ENCODE results near the gene RBMS1.

DNA sequence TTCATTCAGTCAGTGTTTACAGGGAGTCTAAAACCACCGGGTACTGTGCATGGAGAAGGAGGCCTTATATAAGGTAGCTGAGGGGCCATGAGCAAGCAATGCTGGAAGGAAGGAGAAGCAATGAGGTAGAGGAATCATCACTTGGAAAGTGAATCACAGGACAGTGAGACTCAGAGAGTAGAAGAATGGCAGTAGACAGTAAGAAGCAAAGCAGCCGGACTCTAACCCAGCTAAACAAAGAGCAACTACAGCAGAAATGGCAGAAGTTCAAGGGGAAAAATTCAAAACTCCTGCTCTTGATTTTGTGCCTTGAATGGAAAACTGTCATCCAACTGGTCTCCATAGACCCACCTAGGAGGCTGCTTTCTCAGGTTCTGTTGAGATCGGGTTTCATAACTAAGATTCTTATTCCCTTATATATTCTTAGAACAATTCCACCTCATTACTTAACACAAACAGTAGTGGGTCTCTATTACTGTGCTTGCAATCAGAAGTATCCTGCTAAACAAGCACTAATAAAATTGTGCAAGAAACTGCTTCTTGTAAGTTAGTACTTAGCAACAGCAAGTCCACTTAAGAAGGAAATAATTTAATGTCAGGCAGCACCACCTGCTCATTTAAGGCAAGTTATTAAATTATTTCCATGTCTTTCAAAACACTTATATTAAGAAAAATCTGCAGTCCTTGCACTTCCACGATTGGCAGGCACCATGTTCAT is 68.0 kb downstream of the RBMS1 start:
- TF ChIP-seq, protein P1, sequence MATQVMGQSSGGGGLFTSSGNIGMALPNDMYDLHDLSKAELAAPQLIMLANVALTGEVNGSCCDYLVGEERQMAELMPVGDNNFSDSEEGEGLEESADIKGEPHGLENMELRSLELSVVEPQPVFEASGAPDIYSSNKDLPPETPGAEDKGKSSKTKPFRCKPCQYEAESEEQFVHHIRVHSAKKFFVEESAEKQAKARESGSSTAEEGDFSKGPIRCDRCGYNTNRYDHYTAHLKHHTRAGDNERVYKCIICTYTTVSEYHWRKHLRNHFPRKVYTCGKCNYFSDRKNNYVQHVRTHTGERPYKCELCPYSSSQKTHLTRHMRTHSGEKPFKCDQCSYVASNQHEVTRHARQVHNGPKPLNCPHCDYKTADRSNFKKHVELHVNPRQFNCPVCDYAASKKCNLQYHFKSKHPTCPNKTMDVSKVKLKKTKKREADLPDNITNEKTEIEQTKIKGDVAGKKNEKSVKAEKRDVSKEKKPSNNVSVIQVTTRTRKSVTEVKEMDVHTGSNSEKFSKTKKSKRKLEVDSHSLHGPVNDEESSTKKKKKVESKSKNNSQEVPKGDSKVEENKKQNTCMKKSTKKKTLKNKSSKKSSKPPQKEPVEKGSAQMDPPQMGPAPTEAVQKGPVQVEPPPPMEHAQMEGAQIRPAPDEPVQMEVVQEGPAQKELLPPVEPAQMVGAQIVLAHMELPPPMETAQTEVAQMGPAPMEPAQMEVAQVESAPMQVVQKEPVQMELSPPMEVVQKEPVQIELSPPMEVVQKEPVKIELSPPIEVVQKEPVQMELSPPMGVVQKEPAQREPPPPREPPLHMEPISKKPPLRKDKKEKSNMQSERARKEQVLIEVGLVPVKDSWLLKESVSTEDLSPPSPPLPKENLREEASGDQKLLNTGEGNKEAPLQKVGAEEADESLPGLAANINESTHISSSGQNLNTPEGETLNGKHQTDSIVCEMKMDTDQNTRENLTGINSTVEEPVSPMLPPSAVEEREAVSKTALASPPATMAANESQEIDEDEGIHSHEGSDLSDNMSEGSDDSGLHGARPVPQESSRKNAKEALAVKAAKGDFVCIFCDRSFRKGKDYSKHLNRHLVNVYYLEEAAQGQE (IDR thresholded peaks at IDR 0.05; ENCODE audit: insufficient read depth in 1 of 2, low read depth in 2 of 2, low read length in 2 of 2) = no peak
- TF ChIP-seq TAF1 (IDR thresholded peaks at IDR 0.05; ENCODE audit: borderline replicate concordance, insufficient read depth, low read length) = no peak
- TF ChIP-seq POLR2AphosphoS5 (IDR thresholded peaks at IDR 0.05; ENCODE audit: low read depth, low read length) = no peak
